Heart left ventricle (tissue), 16 donors: Measurements from ENCODE around the gene SLC12A8. TPM values are rescaled to one million over a fixed set of nuclear protein-coding genes. Genes with fewer than 3 reads are reported as not detected.

Experiments
- ATAC-seq, 4 donors: fragments of 200-7000 bp; cut with Tn5 transposase; one replicate each; pipeline ENCODE4 v1.9.1; 2020 to 2022; ENCODE audit warnings: moderate library complexity in 4 of 4, mild to moderate bottlenecking in 3 of 4, moderate number of reproducible peaks in 1 of 4
- DNase-seq, 5 donors: peaks; one replicate each; pipeline ENCODE4 v3.0.0-alpha.2; 2020
- H3K27ac ChIP-seq, 12 donors: fragments of 200-600 bp; sonication (generic) in 4 of 12; one replicate each; pipeline versions ENCODE4 v1.5.0 to v1.8.0; 2016 to 2022; ENCODE audit warnings: mild to moderate bottlenecking in 2 of 12
- H3K27me3 ChIP-seq, 9 donors: fragments of 200-600 bp; sonication (generic) in 2 of 9; one replicate each; pipeline versions ENCODE4 v1.5.1 to v1.8.0; 2016 to 2022; ENCODE audit warnings: mild to moderate bottlenecking in 3 of 9
- H3K36me3 ChIP-seq, 9 donors: fragments of 200-600 bp; sonication (generic) in 2 of 9; one replicate each; pipeline versions ENCODE4 v1.5.0 to v1.8.0; 2018 to 2022; ENCODE audit warnings: mild to moderate bottlenecking in 2 of 9
- H3K4me1 ChIP-seq, 12 donors: fragments of 200-600 bp; sonication (generic) in 4 of 12; one replicate each; pipeline versions ENCODE4 v1.5.0 to v1.8.0; 2016 to 2022; ENCODE audit warnings: mild to moderate bottlenecking in 3 of 12
- H3K4me3 ChIP-seq, 12 donors: fragments of 200-600 bp; sonication (generic) in 4 of 12; one replicate each; pipeline versions ENCODE4 v1.5.0 to v1.8.0; 2017 to 2022; ENCODE audit warnings: mild to moderate bottlenecking in 9 of 12, moderate library complexity in 4 of 12
- H3K9me3 ChIP-seq, 12 donors: fragments of 200-600 bp; sonication (generic) in 4 of 12; one replicate each; pipeline versions ENCODE4 v1.5.0 to v1.8.0; 2016 to 2022; ENCODE audit warnings: mild to moderate bottlenecking in 1 of 12
- CTCF ChIP-seq, 12 donors: fragments of 200-600 bp; sonication (generic) in 4 of 12; IDR thresholded peaks; one replicate each; pipeline versions ENCODE4 v1.5.0 to v1.8.0; 2018 to 2022; ENCODE audit warnings: antibody characterized with exemption in 12 of 12, mild to moderate bottlenecking in 5 of 12
- POLR2A ChIP-seq, 2 donors: fragments of 450-650 bp; IDR thresholded peaks; one replicate each; pipeline ENCODE4 v1.6.1; 2017; ENCODE audit warnings: antibody characterized with exemption in 2 of 2, mild to moderate bottlenecking in 2 of 2, moderate library complexity in 2 of 2
- WGBS, 4 donors: extraction: QIAGEN DNeasy Blood & Tissue Kit in 2 of 4; methylation state at CpG; one replicate each; pipeline versions ENCODE4 v1.1.5 to v1.1.7; 2013 to 2018; 5-methylcytosine and 5-hydroxymethylcytosine counted together
- intact Hi-C, 10 donors: fragments of 100-400 bp; cut with DNase I; formaldehyde crosslinking; loops; one replicate each; pipeline versions ENCODE4 v1.11.1 to v1.14.2; 2022
- microRNA-seq, 4 donors: library from miRNA; unstranded; fragments of <30 nt; microRNA quantifications; one replicate each; pipeline versions ENCODE4 to v1.2.0, GENCODE V29; 2017 to 2020
- polyA plus RNA-seq, 2 donors: library from polyadenylated mRNA; stranded (reverse); fragments of 200-250 nt; gene quantifications; one replicate each; pipeline ENCODE4 v1.2.3, GENCODE V29; 2013
- total RNA-seq, 9 donors: library from RNA; depleted of rRNA in 2 of 9; stranded (reverse); fragments of >200 nt in 2 of 9; fragmentation: NEBNext Ultra II Directional in 3 of 9; extraction: Animal tissue kit (Norgen Biotek cat#: 25700) in 3 of 9; gene quantifications; one replicate each; pipeline versions ENCODE4 v1.1.0 to v1.2.4, GENCODE V29; 2016 to 2023
- donor health status: ischemic (EF 13 %, LVEDD 7.1; RV severe dilation, severe dysfunction).
- donor health status: healthy with polysubstance abuse.
- donor health status: DM: no; HTN: yes; CAD: no.
- donor health status: DM: no; HTN: no; CAD: no.
- donor health status: ischemic (EF 25% LVEDD 6.9; RV normal size, moderate dysfunction).
- donor health status: ischemic (EF 25% LVEDD 5.7; RV mildly dilated, moderate dysfunction).
- donor health status: healthy.
- donor health status: DM: yes; HTN: yes; CAD: no.
- donor health status: ischemic (EF 35%, LVEDD 5.7; RV mildly dilated, moderate dysfunction).
- donor health status: nonischemic (EF 11% LVEDD 7.7; RV severe dilation, severe dysfunction).
- donor health status: DM: yes; HTN: yes; CAD: no.
- donor health status: PGD.
- donor health status: ischemic (EF 29% LVEDD 5.4; RV normal size, mild dysfunction).
- donor health status: nonischemic (EF 23%, LVEDD 6.1; RV moderate dilation, normal function).

SLC12A8 gene
- total and polyA plus RNA-seq, 11 donors = 0.09 to 1.9 (median 0.68) TPM; not detected in 3

GRCh38 chr3:125035217-125035616, 177.3 kb downstream of the SLC12A8 start:
- no peak for DNase-seq
- Histone ChIP-seq H3K27me3 (no peaks in the 10 kb centered on the region), H3K36me3 (peaks cover 0 to 6% (median 0%) of the 10 kb centered on the region in 9 donors), H3K4me1 (peaks cover 12 to 78% (median 56%) of the 10 kb centered on the region in 12 donors), H3K9me3 (peaks cover 0 to 11% (median 0%) of the 10 kb centered on the region in 12 donors), H3K27ac (no peak overlapping the region), H3K4me3 (no peak overlapping the region)
- no peak for TF ChIP-seq POLR2A (IDR thresholded peaks at IDR 0.05)
- no peak for TF ChIP-seq CTCF (IDR thresholded peaks at IDR 0.05)
- intact Hi-C loops = no loop called here
- WGBS, 4 donors = 89 to 95% (median 94%) methylated on average over 5 of the region's 5 CpGs
- ATAC-seq = no peak

GRCh38 chr3:125033616-125034015, 178.9 kb downstream of the SLC12A8 start:
- TF ChIP-seq POLR2A (IDR thresholded peaks at IDR 0.05) (no peak), CTCF (IDR thresholded peaks at IDR 0.05) (no peak)
- H3K4me3 ChIP-seq = no peak overlapping the region
- H3K36me3 ChIP-seq = peaks cover 0 to 14% (median 8%) of the 10 kb centered on the region in 9 donors
- H3K27me3 ChIP-seq = no peaks in the 10 kb centered on the region
- H3K9me3 ChIP-seq = peaks cover 0 to 11% (median 0%) of the 10 kb centered on the region in 12 donors
- WGBS, 4 donors = 88 to 91% (median 90%) methylated on average over 14 of the region's 14 CpGs
- H3K27ac ChIP-seq = peak overlapping the region in 7 of 12 donors; percentile 6 to 65 (median 39)
- intact Hi-C loops = no loop called here
- DNase-seq = no peak
- ATAC-seq = no peak
- peaks cover 3 to 72% (median 41%) of the 10 kb centered on the region in 12 donors for H3K4me1 ChIP-seq

DNA sequence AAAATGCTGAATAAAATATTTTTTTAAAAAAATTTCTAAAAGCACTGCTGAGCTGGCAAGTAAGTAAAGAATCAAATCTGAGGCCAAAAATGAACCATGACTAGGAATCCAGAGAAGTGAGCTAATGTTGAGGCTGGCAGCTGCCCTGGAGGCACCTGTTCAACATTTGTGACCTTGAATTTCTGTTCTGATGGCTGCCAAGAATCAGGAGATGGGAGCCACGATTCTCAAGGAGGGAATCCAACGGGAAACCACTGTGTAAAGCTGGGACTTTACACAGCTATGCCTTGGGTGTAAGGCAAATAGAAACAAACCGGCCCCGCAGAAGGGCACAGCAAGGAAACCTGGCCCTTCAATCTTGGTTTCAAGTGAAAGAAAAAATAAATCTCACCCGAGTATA, 179.4 kb downstream of the SLC12A8 start:
- H3K27me3 ChIP-seq = no peaks in the 10 kb centered on the region

DNA sequence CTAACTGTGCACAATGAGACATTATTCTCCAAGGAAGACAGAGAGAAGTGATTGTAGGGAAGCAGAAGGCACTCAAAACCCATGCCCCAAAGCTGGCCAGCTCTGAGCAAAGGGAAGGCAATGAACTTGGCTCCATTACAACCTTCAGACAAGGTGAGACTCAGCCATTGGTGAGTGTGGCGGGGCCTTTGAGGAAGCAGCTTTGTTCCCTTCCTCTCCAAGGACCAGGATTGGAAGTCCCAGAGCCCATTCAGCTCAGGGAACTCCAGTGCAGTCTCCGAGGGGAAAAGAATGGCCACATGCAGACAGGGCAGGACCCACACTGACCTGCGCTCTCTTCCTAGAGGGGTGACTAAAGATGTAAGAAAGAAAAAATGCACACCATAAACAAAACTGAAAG, 179.9 kb downstream of the SLC12A8 start:
- ATAC-seq (peak in 3 of 4 donors; percentile 32 to 54 (median 43)), DNase-seq (peak in 1 of 5 donors; percentile 35)
- WGBS, 4 donors = 54 to 69% (median 64%) methylated on average over 3 of the region's 3 CpGs
- H3K36me3 ChIP-seq = peaks cover 0 to 23% (median 18%) of the 10 kb centered on the region in 9 donors
- no peaks in the 10 kb centered on the region for H3K27me3 ChIP-seq
- no peak for TF ChIP-seq POLR2A (IDR thresholded peaks at IDR 0.05)
- TF ChIP-seq CTCF (IDR thresholded peaks at IDR 0.05) = no peak
- H3K9me3 ChIP-seq = peaks cover 0 to 11% (median 0%) of the 10 kb centered on the region in 12 donors
- intact Hi-C loops = no loop called here
- H3K4me1 ChIP-seq = peaks cover 3 to 72% (median 36%) of the 10 kb centered on the region in 12 donors
- peak overlapping the region in 10 of 12 donors; percentile 6 to 65 (median 36) for H3K27ac ChIP-seq
- no peak overlapping the region for H3K4me3 ChIP-seq

More for the DNA sequence above, 179.4 kb downstream of the SLC12A8 start:
- no peak for TF ChIP-seq CTCF (IDR thresholded peaks at IDR 0.05)
- TF ChIP-seq POLR2A (IDR thresholded peaks at IDR 0.05) = no peak
- no peak for DNase-seq
- no peak for ATAC-seq
- Histone ChIP-seq H3K4me3 (no peak overlapping the region), H3K27ac (peak overlapping the region in 8 of 12 donors; percentile 6 to 65 (median 46)), H3K36me3 (peaks cover 0 to 18% (median 13%) of the 10 kb centered on the region in 9 donors), H3K4me1 (peaks cover 3 to 72% (median 39%) of the 10 kb centered on the region in 12 donors), H3K9me3 (peaks cover 0 to 11% (median 0%) of the 10 kb centered on the region in 12 donors)
- intact Hi-C loops = no loop called here
- WGBS, 4 donors = 61 to 72% (median 67%) methylated on average over 5 of the region's 5 CpGs

Small RNA genes lying within 50 kb of the gene (microRNA-seq; reads per million reads assigned to microRNA genes)
- 0 to 0.21 (median 0.06) reads per million in 4 donors for gene MIR5092

Other genes starting within 250 kb of the SLC12A8 start
- 100 to 1,000 TPM in 6 of 9 donors, 10 to 100 TPM in 3; 68.1 to 211 (median 121) TPM for gene HEG1, start 156.8 kb downstream of the SLC12A8 start, total RNA-seq
- 10 to 100 TPM; 23.7 to 39.0 TPM for gene HEG1, start 156.8 kb downstream of the SLC12A8 start, polyA plus RNA-seq
- 10 to 100 TPM; 24.1 to 62.4 (median 40.2) TPM for gene ZNF148, start 162.6 kb upstream of the SLC12A8 start, total RNA-seq
- 1 to 10 TPM; 4.5 to 8.4 TPM for gene ZNF148, start 162.6 kb upstream of the SLC12A8 start, polyA plus RNA-seq